Motor neuron (in vitro differentiated cells): ENCODE results near the gene RNASEL. TPM values are rescaled to one million over a fixed set of nuclear protein-coding genes. Genes with fewer than 3 reads are reported as not detected.
A peak's percentile ranks its signal among the peaks of the same experiment; 100 is the strongest.

Experiments
- ATAC-seq, 8 experiments: fragments of 200-7000 bp; cut with Tn5 transposase; replicated peaks in 6 of 8; 2 replicates each; pipeline ENCODE4 v1.8.0; 2021; ENCODE audit warnings: mild to moderate bottlenecking in 8 of 8, moderate library complexity in 8 of 8
- H3K27ac ChIP-seq, 2 donors: fragments of 250-450 bp; sonication (Bioruptor Pico); 2 replicates each; pipeline ENCODE4 v1.9.0; 2021; ENCODE audit warnings: antibody characterized with exemption in 2 of 2, mild to moderate bottlenecking in 2 of 2, moderate library complexity in 1 of 2
- H3K4me1 ChIP-seq, 2 donors: fragments of 250-450 bp; sonication (Bioruptor Pico); replicated peaks in 1 of 2; 2 replicates each; pipeline ENCODE4 v1.6.1; 2021; ENCODE audit warnings: antibody characterized with exemption in 2 of 2, mild to moderate bottlenecking in 2 of 2, moderate library complexity in 1 of 2
- H3K4me3 ChIP-seq, 5 donors: fragments of 250-450 bp; sonication (Bioruptor Pico); 2 replicates each; pipeline ENCODE4 v1.9.0; 2021; ENCODE audit warnings: antibody characterized with exemption in 5 of 5, mild to moderate bottlenecking in 5 of 5, moderate library complexity in 4 of 5
- WGBS, 10 experiments: fragments of 450-650 bp; shearing (Covaris generic); methylation state at CpG; one replicate each; pipeline ENCODE4 v1.0.0; 2022; 5-methylcytosine and 5-hydroxymethylcytosine counted together
- in situ Hi-C, 9 experiments: fragments of 400-800 bp; cut with MboI; loops; one replicate each; pipeline ENCODE4 v1.15.0; 2021; ENCODE audit warnings: low sequenced_read_pairs in 9 of 9, low pct_unique_long_range_greater_than_20kb in 2 of 9; ENCODE audit not compliant: unreplicated experiment in 9 of 9
- total RNA-seq, 8 experiments: library from RNA; unstranded; fragments of 300-600 nt; gene quantifications; 2 replicates each; pipeline versions ENCODE4 v1.2.3 to v1.2.4, GENCODE V29; 2022

RNASEL gene
- total RNA-seq, 8 experiments from 2014 or later = 2.5 to 7.9 (median 4.8) TPM

- 0 to 7% (median 4%) methylated on average over 3 to 9 of the region's 12 CpGs; no CpG with 5 or more reads in 5 of the 10 experiments for WGBS, 10 experiments
- peak; percentile 6 to 68 (median 58) for ATAC-seq
Observed at GRCh38 chr1:182603646-182604174, 14.7 kb upstream of the RNASEL start.

GRCh38 chr1:182602935-182603645 lies 14.0 kb upstream of the RNASEL start:
- Histone ChIP-seq H3K4me1 (peaks cover 40 to 41% of the 10 kb centered on the region in 2 donors), H3K4me3 (peak overlapping the region; percentile 34 to 61 (median 46)), H3K27ac (no peak overlapping the region)
- in situ Hi-C loops = loop anchor here in 2 of 9 experiments (5.0 to 10.0 kb wide), 2 partner anchors 182 to 184 kb away; partner anchors contain the start of gene NPL (in 2 of the 2)
- ATAC-seq = peak in 2 of 8 experiments; percentile 2 to 4
- WGBS, 10 experiments = 0 to 72% (median 48%) methylated on average over 1 to 9 of the region's 10 CpGs; no CpG with 5 or more reads in 2 of the 10 experiments

More at GRCh38 chr1:182603646-182604174, 14.7 kb upstream of the RNASEL start:
- in situ Hi-C loops = loop anchor here in 2 of 9 experiments (5.0 to 10.0 kb wide), 2 partner anchors 181 to 184 kb away; partner anchors contain the start of gene NPL (in 2 of the 2)
- Histone ChIP-seq H3K4me3 (peak overlapping the region; percentile 34 to 61 (median 46)), H3K27ac (no peak overlapping the region), H3K4me1 (peaks cover 40 to 41% of the 10 kb centered on the region in 2 donors)

- peaks cover 38 to 40% of the 10 kb centered on the region in 2 donors for H3K4me1 ChIP-seq
- no peak overlapping the region for H3K4me3 ChIP-seq
- no peak overlapping the region for H3K27ac ChIP-seq
- WGBS, 10 experiments = 40 to 100% (median 75%) methylated on average over 1 to 4 of the region's 4 CpGs; no CpG with 5 or more reads in 4 of the 10 experiments
- no peak for ATAC-seq
- in situ Hi-C loops = loop anchor here in 2 of 9 experiments (5.0 to 10.0 kb wide), 2 partner anchors 183 to 185 kb away; partner anchors contain the start of gene NPL (in 2 of the 2)
Observed at GRCh38 chr1:182601913-182602312, 12.9 kb upstream of the RNASEL start.

GRCh38 chr1:182601416-182601786 lies 12.3 kb upstream of the RNASEL start:
- H3K4me3 ChIP-seq = no peak overlapping the region
- WGBS, 10 experiments = 0 to 44% (median 19%) methylated on average over 1 to 6 of the region's 6 CpGs; no CpG with 5 or more reads in 1 of the 10 experiments
- H3K4me1 ChIP-seq = peaks cover 33 to 35% of the 10 kb centered on the region in 2 donors
- ATAC-seq = peak in 3 of 8 experiments; percentile 16 to 26 (median 21)
- H3K27ac ChIP-seq = no peak overlapping the region
- in situ Hi-C loops = loop anchor here in 2 of 9 experiments (5.0 to 10.0 kb wide), 2 partner anchors 183 to 186 kb away; partner anchors contain the start of gene NPL (in 2 of the 2)

GRCh38 chr1:182600745-182601415 lies 11.8 kb upstream of the RNASEL start:
- WGBS, 10 experiments = 0 to 100% (median 74%) methylated on average over 1 to 4 of the region's 5 CpGs; no CpG with 5 or more reads in 1 of the 10 experiments
- peaks cover 30 to 31% of the 10 kb centered on the region in 2 donors for H3K4me1 ChIP-seq
- no peak overlapping the region for H3K4me3 ChIP-seq
- no peak for ATAC-seq
- H3K27ac ChIP-seq = no peak overlapping the region
- in situ Hi-C loops = loop anchor here in 2 of 9 experiments (5.0 to 10.0 kb wide), 2 partner anchors 184 to 186 kb away; partner anchors contain the start of gene NPL (in 2 of the 2)

GRCh38 chr1:182600036-182600713 lies 11.1 kb upstream of the RNASEL start:
- 77 to 100% (median 93%) methylated on average over 1 to 7 of the region's 17 CpGs; no CpG with 5 or more reads in 5 of the 10 experiments for WGBS, 10 experiments
- Histone ChIP-seq H3K4me1 (peaks cover 30 to 31% of the 10 kb centered on the region in 2 donors), H3K27ac (no peak overlapping the region), H3K4me3 (no peak overlapping the region)
- ATAC-seq = no peak
- in situ Hi-C loops = loop anchor here in 2 of 9 experiments (5.0 to 10.0 kb wide), 2 partner anchors 185 to 187 kb away; partner anchors contain the start of gene NPL (in 2 of the 2)

GRCh38 chr1:182599339-182599738 lies 10.3 kb upstream of the RNASEL start:
- in situ Hi-C loops = loop anchor here in 7 of 9 experiments (5.0 to 25.0 kb wide), 4 partner anchors 183 to 512 kb away; partner anchors contain the start of gene NPL (in 6 of the 7)
- Histone ChIP-seq H3K4me1 (peaks cover 28 to 30% of the 10 kb centered on the region in 2 donors), H3K4me3 (no peak overlapping the region), H3K27ac (no peak overlapping the region)
- no peak for ATAC-seq
- WGBS, 10 experiments = 80 to 100% (median 96%) methylated on average over 1 to 5 of the region's 6 CpGs; no CpG with 5 or more reads in 3 of the 10 experiments

- in situ Hi-C loops = loop anchor here in 7 of 9 experiments (5.0 to 25.0 kb wide), 4 partner anchors 184 to 511 kb away; partner anchors contain the start of gene NPL (in 6 of the 7)
- no peak overlapping the region for H3K4me3 ChIP-seq
- peaks cover 24 to 26% of the 10 kb centered on the region in 2 donors for H3K4me1 ChIP-seq
- ATAC-seq = peak in 1 of 8 experiments; percentile 2
- H3K27ac ChIP-seq = no peak overlapping the region
- 65 to 93% (median 78%) methylated on average over 2 to 5 of the region's 5 CpGs; no CpG with 5 or more reads in 2 of the 10 experiments for whole genome bisulfite sequencing, 10 experiments
Observed at GRCh38 chr1:182598296-182598695, 9.2 kb upstream of the RNASEL start.

- in situ Hi-C loops = loop anchor here in 7 of 9 experiments (5.0 to 25.0 kb wide), 4 partner anchors 185 to 510 kb away; partner anchors contain the start of gene NPL (in 6 of the 7)
- Histone ChIP-seq H3K27ac (no peak overlapping the region), H3K4me3 (no peak overlapping the region), H3K4me1 (peaks cover 12% of the 10 kb centered on the region in 2 donors)
- ATAC-seq = no peak
- 72 to 100% (median 82%) methylated on average over 1 to 6 of the region's 6 CpGs; no CpG with 5 or more reads in 2 of the 10 experiments for WGBS, 10 experiments
Observed at GRCh38 chr1:182596934-182597333, 7.9 kb upstream of the RNASEL start.

GRCh38 chr1:182595641-182596240 lies 6.7 kb upstream of the RNASEL start:
- peak; percentile 10 to 73 (median 58) for ATAC-seq
- H3K4me1 ChIP-seq = peaks cover under 1% of the 10 kb centered on the region in 2 donors
- WGBS, 10 experiments = 17 to 83% (median 45%) methylated on average over 1 to 4 of the region's 4 CpGs
- no peak overlapping the region for H3K27ac ChIP-seq
- no peak overlapping the region for H3K4me3 ChIP-seq
- in situ Hi-C loops = loop anchor here in 7 of 9 experiments (5.0 to 25.0 kb wide), 4 partner anchors 187 to 508 kb away; partner anchors contain the start of gene NPL (in 6 of the 7)

GRCh38 chr1:182589931-182590330 lies 875 bp upstream of the RNASEL start:
- Histone ChIP-seq H3K4me1 (peaks cover 3 to 10% of the 10 kb centered on the region in 2 donors), H3K4me3 (no peak overlapping the region), H3K27ac (no peak overlapping the region)
- no peak for ATAC-seq
- in situ Hi-C loops = loop anchor here in 7 of 9 experiments (10.0 to 25.0 kb wide), 2 partner anchors 195 to 503 kb away; partner anchors contain the start of gene NPL (in 5 of the 7)
- 50 to 94% (median 89%) methylated on average over 1 to 5 of the region's 5 CpGs; no CpG with 5 or more reads in 3 of the 10 experiments for WGBS, 10 experiments
